Activated naive CD8-positive, alpha-beta T cell treated with anti-CD3 and anti-CD28 coated beads, Interleukin-2, amount 50 U/mL, for 16 hours (primary cell): Measurements from ENCODE around the gene S100A3.
"Not testable (repeated sequence)": the region's sequence is repeated elsewhere in the genome, so short reads cannot be mapped to it uniquely, and the experiment has no call there.

ENCODE experiments used
- DNase-seq: peaks from one replicate; pipeline ENCODE4 v3.0.0-alpha.2; 2020; ENCODE audit warnings: low read depth, low spot score

The S100A3 gene, protein sequence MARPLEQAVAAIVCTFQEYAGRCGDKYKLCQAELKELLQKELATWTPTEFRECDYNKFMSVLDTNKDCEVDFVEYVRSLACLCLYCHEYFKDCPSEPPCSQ

DNA sequence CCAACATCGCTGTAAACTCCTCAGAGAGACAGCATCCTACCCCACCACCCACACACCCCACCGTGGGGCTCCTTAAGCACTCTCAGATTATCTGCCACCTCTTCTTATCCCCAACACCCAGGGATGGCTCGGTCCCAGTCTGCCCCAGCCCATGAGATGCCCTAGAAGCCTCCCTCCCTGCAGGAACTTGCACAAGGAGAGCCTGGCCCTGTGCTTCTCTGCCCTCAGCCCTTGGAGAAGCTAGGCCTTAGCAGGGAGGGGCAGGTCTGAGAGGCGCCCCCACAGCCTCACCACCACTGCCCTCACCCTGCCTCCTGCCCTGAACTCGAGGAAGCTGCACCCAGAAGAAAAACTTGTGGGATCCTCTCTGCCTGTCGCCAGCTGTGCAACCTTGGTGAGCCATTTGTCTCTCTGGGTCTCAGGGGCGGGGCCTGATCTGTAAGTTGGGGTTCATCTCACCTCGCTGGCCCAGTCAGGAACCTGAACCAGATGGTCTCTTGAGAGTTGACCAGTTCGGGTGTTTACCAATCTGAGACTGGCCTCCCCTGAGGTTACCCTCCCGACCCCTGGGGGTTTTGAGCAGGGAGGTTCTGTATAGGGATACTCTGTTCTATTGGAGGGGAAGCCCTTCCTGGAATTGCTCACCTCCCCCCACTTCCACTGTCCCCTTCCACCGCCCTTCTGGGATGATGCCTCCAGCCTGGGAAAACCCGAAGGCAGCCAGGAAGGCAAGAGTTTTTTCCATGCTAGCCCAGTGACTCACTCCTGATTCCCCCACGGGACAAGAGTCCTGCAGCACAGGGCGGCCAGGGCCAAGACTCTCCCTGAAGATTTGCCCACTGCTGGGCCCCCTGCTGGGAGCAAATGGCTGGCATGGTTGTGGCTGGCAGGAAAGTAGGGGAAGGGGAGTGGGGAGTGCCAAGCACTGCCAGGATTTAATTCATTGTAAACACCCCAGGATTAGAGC, at the start of gene S100A3:
S100A3 (minus strand) TSS at position 537 of the 967 bp plus-strand sequence. CDS start 773 bp downstream, outside the sequence.
- no peak for DNase-seq

DNA sequence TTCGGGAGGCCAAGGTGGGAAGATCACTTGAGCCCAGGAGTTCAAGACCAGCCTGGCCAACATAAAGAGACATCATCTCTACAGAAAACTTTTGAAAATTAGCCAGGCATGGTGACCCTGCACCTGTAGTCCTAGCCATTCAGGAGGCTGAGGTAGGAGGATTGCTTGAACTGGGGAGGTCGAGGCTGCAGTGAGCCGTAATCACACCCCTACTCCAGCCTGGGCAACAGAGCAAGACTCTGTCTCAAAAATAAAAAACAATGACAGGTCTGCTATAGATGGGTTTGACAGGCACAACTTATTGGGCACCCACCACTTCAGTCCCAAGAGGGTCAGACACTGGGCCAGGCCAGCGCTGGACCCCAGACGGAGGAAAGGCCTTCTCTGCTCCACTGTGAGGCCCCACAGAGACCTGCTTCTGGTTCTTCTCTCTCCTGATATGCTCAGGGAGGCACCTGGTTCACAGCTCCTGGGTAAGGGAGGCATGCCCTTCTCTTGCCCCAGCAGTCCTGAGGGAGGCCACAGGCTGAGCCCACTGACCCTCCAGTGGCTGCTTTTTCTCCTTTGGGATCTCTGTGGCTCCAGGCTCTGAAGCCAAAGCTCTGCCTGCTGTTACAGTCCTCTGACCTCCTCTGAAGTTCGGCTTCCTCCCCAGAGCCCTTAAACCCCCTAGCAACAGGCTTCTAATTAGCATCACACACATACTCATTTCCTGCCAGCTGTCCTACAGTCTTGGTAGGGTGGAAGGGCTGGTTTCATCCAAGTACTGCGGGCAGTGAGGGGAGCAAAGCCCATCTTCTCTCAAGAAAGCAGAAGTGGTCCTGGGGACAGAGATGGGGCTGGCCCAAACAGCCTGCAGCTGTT, 49.5 kb upstream of the S100A3 start:
- no peak for DNase-seq

DNA sequence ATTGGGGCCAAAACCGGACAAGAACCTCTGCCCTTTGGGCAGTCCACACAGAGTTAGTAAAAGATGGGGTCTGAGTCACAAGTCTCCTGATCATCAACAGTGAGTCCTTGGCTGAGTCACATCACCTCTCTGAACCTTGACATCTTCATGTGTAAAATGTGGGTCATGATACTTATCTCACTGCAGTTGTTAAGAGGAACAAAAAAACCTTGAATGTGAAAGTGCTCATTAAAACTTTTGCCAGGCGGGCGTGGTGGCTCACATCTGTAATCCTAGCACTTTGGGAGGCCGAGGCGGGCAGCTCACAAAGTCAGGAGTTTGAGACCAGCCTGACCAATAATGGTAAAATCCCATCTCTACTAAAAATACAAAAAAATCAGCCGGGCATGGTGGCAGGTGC, 48.1 kb upstream of the S100A3 start:
- DNase-seq: no peak

DNA sequence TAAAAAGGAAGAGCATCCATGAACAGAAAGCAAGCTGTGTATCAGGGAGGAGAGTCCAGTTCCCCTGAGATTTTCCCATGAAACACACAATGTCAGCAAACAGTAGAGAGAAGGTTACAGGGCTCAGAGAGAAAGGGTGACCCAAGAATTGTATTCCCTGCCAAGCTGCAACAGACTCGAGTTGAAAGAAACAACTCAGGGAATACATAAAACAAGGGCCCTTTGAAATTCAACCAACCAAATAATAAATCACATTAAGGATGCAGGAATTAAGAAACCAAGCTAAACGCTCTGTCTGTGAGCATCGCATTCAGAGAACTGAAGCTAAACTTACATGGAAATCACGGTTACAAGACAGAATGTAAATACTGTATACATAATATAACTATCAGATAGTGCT, 43.7 kb upstream of the S100A3 start:
- DNase-seq: no peak

DNA sequence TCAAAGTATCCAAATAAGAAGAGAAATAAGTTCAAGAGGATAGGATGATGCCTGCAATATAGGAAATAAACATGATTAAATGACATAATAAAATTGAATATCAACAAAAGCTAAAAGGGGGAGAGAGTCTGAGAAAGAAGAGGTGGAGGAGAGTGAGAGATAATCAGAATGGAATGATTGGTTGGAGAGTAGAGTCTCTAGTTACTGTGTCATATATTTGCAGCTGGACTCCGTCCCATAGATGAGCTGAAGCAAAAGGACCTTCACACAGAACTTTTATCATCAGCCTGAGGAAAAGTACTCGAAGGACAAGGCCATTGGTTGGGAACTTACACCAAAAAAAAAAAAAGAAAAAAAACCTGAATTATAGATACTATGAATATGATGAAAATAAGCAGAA, 39.4 kb upstream of the S100A3 start:
- DNase-seq: no peak

DNA sequence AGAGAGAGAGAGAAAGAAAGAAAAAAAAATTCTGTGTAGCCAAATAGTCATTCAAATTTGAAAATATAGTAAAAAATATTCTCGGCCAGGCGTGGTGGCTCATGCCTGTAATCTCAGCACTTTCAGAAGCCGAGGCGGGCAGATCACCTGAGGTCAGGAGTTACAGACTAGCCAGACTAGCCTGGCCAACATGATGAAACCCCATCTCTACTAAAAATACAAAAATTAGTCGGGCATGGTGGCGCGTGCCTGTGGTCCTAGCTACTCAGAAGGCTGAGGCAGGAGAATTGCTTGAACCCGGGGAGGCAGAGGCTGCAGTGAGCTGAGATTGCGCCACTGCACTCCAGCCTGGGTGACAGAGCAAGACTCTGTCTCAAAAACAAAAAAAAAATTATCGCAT, 39.0 kb upstream of the S100A3 start:
- DNase-seq: not testable (repeated sequence)

DNA sequence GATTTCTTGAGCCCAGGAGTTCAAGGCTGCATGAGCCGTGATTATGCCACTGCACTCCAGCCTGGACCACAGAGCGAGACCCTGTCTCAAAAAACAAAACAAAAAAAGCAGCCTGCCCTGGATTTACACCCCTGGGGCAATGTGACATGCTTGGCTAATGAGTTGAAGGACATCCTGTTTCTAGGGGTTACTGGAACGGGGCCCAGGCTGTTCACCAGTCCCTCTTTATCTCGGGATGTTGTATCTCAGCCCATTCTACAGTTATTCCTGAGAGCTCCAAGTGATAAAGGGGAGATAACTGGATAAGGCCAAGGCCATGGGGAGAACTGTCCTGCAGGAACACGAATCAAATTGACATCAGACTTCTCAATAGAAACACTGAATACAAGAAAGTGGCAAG, 38.3 kb upstream of the S100A3 start:
- no peak for DNase-seq

DNA sequence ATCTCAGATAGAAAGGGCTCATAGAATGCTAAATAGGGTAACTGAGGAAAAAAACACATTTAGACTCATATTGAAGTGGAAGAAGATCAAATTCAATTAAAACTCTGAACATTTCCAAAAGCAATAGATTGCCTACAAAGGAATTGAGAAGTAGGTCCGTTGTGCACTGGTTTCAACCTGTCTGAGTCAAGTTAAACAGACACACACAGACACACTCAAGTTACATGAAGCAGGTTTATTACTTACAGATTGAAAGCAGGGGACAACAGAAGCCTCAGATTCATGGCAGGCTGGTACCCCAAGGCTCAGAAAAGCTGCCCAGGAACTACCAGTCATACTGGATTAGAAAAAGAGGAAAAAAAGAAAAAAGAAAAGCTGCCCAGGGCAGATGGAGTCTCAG, 37.3 kb upstream of the S100A3 start:
- no peak for DNase-seq

DNA sequence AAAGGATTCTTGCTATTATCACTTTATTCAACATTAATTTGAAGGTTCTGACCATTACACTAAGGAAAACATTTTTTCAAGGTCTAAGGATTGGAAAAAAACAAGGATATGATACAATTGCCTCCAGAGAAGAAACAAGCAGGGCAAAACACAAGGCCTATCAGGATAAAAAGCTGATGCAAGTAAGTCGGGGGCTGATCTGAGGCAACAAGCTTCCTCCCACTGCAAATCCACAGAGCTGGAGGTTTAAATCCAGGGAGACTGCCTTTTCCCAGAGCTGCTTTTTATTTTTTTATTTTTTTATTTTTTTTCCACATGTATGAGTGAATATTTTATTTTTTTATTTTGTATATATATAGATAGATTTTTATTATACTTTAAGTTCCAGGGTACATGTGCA, 35.9 kb upstream of the S100A3 start:
- no peak for DNase-seq

DNA sequence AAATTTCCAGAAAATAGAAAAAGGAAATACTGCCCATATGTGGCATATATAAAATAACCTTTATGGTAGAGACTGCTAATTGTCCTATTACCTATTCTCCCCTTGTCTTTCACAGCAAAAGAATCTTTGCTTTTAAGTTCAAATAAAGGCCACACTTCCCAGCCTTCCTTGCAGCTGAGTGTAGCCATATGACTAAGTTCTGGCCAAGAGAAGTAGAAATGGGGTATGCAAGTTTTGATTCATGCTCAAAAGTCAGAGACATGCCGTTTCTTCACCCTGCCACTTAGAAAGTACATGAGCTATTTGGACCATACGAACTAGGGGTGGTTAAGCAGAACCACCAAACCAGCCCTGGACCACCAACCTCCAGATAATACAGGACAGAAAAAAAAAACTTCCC, 34.9 kb upstream of the S100A3 start:
- no peak for DNase-seq

DNA sequence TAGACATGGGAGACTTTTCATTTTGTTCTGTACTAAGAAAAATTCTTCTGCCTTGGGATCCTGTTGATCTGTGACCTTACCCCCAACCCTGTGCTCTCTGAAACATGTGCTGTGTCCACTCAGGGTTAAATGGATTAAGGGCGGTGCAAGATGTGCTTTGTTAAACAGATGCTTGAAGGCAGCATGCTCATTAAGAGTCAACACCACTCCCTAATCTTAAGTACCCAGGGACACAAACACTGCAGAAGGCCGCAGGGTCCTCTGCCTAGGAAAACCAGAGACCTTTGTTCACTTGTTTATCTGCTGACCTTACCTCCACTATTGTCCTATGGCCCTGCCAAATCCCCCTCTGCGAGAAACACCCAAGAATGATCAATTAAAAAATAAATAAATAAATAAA, 34.5 kb upstream of the S100A3 start:
- not testable (repeated sequence) for DNase-seq

DNA sequence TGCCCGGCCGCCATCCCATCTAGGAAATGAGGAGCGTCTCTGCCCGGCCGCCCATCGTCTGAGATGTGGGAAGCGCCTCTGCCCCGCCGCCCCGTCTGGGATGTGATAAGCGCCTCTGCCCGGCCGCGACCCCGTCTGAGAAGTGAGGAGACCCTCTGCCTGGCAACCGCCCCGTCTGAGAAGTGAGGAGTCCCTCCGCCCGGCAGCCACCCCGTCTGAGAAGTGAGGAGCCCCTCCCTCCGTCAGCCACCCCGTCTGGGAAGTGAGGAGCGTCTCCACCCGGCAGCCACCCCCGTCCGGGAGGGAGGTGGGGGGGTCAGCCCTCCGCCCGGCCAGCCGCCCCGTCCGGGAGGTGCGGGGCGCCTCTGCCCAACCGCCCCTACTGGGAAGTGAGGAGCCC, 33.8 kb upstream of the S100A3 start:
- not testable (repeated sequence) for DNase-seq

DNA sequence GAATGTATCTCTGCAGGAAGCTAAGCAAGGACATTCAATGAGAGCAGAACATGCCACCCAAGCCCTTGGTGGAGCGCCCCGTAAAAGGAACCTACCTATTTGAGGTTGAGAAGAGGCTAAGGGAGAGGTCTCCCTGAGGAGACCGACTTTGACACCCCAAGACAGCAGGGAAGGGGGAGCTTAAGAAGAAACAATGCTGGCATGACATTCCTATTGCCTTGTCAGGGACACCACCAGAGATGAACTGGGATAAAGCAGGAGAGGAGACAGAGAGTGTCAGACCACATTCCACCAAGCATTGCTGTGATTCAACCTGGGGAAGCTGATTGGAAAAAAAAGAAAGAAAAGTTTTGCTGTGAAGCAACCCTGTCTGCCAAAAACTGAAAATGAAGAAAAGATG, 29.9 kb upstream of the S100A3 start:
- DNase-seq: no peak

DNA sequence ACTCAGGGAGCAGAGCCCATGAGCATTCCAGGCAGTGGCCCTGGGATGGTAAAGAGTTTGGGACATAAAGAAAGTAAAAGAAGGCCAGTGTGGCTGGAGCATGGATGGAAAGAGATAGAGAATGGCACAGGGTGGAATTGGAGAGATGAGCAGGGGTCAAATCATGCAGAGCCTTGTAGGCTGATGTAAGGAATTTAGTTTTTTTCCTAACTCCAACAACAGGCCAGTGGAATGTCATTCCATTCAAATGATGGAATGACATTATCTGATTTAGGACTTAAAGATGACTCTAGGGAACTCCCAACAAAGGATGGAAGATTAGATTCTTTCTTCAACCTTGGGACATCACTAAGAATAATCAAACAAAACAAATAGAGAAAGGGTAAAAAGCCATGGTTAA, 29.4 kb upstream of the S100A3 start:
- DNase-seq: no peak

DNA sequence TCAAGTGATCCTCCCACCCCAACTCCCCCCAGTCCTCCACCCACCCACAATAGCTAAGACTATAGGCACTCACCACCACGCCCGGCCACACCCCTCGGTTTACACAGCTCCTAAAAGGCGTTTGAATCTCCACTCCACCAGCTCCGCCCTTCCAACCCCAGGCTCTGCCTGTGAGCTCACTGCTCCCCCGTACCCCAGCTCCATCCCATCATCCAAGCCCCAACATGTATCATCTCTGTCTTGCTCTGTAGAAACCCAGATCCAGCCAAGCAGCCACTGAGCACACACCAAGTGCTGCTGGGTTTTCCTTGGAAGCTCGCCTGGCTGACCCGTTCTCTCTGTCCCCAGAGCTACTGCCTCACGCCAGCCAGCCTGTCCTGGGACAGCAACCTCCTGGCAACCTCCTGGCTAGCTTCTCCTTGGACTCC, 28.6 kb upstream of the S100A3 start:
- no peak for DNase-seq

DNA sequence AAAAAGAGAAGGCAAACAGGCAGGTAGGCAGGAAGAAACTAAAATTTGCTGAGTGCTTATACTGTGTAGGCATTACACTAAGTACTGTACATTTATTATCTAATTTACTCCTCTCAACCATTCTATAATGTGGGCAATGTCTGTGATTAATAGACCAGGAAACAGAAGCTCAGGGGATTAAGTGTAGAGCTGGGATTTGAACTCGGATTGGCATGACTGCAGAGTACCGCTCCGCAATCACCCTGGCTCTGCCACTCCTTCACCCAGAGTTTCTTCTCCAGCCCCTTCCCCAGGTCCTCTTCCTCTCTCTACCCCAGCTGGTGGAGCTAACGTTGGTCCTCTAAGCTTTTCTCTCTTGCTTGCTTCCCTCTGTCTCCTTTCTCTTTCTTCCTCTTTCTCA, 28.1 kb upstream of the S100A3 start:
- DNase-seq: no peak

DNA sequence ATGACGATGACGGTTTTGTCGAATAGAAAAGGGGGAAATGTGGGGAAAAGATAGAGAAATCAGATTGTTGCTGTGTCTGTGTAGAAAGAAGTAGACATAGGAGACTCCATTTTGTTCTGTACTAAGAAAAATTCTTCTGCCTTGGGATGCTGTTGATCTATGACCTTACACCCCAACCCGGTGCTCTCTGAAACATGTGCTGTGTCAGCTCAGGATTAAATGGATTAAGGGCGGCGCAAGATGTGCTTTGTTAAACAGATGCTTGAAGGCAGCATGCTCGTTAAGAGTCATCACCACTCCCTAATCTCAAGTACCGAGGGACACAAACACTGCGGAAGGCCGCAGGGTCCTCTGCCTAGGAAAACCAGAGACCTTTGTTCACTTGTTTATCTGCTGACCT, 26.4 kb upstream of the S100A3 start:
- DNase-seq: not testable (repeated sequence)

DNA sequence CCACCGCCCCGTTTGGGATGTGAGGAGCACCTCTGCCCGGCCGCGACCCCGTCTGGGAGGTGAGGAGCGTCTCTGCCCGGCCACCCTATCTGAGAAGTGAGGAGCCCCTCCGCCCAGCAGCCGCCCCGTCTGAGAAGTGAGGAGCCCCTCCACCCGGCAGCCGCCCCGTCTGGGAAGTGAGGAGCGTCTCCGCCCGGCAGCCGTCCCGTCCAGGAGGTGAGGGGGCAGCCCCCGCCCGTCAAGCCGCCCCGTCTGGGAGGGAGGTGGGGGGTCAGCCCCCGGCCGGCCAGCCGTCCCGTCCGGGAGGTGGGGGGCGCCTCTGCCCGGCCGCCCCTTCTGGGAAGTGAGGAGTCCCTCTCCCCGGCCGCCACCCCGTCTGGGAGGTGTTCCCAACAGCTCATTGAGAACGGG, 26.0 kb upstream of the S100A3 start:
- not testable (repeated sequence) for DNase-seq

DNA sequence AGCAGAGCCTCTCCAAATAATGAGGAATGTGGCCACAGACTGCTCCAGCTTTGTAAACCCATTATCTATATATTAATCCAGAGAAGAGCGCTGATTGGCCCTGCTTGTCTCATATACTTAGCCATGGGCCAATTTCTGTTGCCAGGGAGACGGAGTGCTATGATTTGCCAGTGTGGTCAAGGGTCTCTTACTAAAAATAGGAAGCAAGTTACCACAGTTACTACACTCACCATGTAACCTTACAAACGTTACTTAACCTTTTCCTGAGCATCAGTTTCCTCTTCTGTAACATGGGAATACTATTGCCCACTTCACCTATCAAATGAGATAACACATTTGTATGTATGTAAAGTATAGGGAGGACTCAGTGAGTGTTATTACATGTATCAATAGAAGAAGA, 24.3 kb upstream of the S100A3 start:
- no peak for DNase-seq

DNA sequence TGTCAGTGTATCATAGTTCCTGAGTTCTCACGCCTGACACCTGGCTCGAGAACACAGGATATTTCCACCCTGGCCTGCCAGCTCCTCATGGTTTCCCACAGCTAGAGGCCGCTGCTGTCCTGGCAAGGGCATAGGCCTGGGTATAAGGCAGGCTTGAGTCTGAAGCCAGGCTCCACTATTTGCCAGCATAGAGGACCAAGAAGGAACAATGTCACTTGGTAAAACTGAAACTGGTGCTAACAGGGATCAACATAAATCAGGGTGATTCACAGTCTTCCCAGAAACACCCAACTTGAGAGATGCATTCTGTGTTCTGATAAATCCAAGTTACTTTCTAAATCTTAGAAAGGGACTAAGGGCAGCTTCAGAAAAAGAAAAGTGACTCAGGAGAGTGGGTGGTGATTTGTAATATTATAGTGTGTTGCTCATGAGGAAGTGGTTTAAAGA, 23.5 kb upstream of the S100A3 start:
- DNase-seq: no peak

DNA sequence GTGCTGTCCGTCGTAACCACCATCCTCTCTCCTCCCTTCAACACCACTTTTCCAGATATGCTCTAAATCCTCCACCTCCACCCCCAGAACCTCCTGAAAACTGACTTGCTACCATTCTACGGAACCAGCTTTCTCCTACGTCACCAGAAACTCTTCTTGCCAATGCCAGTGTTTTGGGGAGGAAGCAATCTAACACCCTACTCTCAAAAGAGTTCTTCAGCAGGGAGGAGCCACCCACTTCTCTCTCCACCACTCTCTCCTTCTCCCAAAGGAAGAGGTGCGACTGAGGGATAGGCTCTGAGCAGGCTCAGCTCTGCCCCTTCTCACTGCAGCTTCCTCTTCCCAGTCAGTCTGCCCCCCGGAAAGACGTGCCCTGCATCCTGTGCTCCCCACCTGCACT, 22.6 kb upstream of the S100A3 start:
- no peak for DNase-seq

DNA sequence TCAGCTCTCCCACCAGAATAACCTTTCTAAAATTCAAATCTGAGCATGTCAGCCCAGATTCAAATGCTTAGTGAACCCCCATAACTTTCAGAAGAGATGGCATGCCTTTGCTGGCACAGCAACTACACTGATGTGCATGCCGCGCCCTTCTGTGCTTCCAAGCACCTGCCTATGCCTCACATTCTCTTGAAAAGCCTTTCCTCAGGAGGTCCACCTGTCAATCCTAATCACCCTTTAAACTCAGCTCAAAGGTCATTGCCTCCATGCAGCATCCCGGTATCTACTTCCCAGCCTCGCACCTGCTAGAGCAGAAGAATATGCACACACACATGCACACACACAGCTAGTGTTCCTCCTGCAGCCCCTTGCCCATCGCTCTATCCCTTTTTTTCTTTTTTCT, 21.8 kb upstream of the S100A3 start:
- DNase-seq: no peak
